HL-60 (cell line): ENCODE measurements around the gene ABCC1.

Experiments used
- DNase-seq, 2 experiments: peaks; one replicate each; pipeline ENCODE4 v3.0.0-alpha.2; 2010 to 2020; ENCODE audit warnings: low read depth in 1 of 2, low spot score in 1 of 2
- H3K27ac ChIP-seq: fragments of 250-450 bp; sonication (Bioruptor Pico); replicated peaks from 2 replicates; pipeline ENCODE4 v1.5.1; 2020; ENCODE audit warnings: mild to moderate bottlenecking, moderate library complexity
- H3K27me3 ChIP-seq: fragments of 250-450 bp; sonication (Bioruptor Pico); 2 replicates; pipeline ENCODE4 v1.5.1; 2021; ENCODE audit warnings: mild to moderate bottlenecking, moderate library complexity; ENCODE audit not compliant: insufficient read depth, poor library complexity, severe bottlenecking
- H3K4me3 ChIP-seq: replicated peaks from 2 replicates; pipeline ENCODE4 v1.5.1; 2011; ENCODE audit warnings: mild to moderate bottlenecking, control low read depth, low read length; ENCODE audit not compliant: insufficient read depth
- CTCF ChIP-seq: IDR thresholded peaks from one replicate; pipeline ENCODE4 v1.5.1; 2011; ENCODE audit warnings: low read length, control low read depth, inconsistent platforms; ENCODE audit not compliant: insufficient read depth
- GABPA ChIP-seq: IDR thresholded peaks from 2 replicates; pipeline ENCODE4 v1.6.1; 2012; ENCODE audit warnings: low read depth
- POLR2AphosphoS5 ChIP-seq: IDR thresholded peaks from 2 replicates; pipeline ENCODE4 v1.6.1; 2012; ENCODE audit warnings: low read depth
- REST ChIP-seq: IDR thresholded peaks from 2 replicates; pipeline ENCODE4 v1.6.1; 2012; ENCODE audit warnings: low read depth; ENCODE audit not compliant: insufficient replicate concordance
- SPI1 ChIP-seq: IDR thresholded peaks from 2 replicates; pipeline ENCODE4 v1.6.1; 2012; ENCODE audit warnings: low read depth, mild to moderate bottlenecking, borderline replicate concordance

ABCC1 gene

GRCh38 chr16:16090238-16090637 is 140.8 kb downstream of the ABCC1 start:
- Histone ChIP-seq H3K4me3 (no peak overlapping the region), H3K27me3 (no peaks in the 10 kb centered on the region), H3K27ac (no peak overlapping the region)
- TF ChIP-seq POLR2AphosphoS5 (no peak), REST (no peak), SPI1 (no peak), GABPA (no peak), CTCF (no peak)
- no peak for DNase-seq

- TF ChIP-seq REST = no peak
- H3K27ac ChIP-seq = no peak overlapping the region
- DNase-seq = no peak
- no peak overlapping the region for H3K4me3 ChIP-seq
- H3K27me3 ChIP-seq = no peaks in the 10 kb centered on the region
Observed at GRCh38 chr16:16092925-16093627, 143.7 kb downstream of the ABCC1 start.

GRCh38 chr16:16093628-16094332 is 144.4 kb downstream of the ABCC1 start:
- TF ChIP-seq GABPA (no peak), CTCF (no peak), SPI1 (no peak), REST (no peak), POLR2AphosphoS5 (no peak)
- no peak for DNase-seq
- Histone ChIP-seq H3K4me3 (no peak overlapping the region), H3K27me3 (no peaks in the 10 kb centered on the region), H3K27ac (no peak overlapping the region)
